BJ (cell line): Measurements from ENCODE around the gene TFB1M. TPM values are rescaled to one million over a fixed set of nuclear protein-coding genes. Genes with fewer than 3 reads are reported as not detected.

Source experiments
- CTCF ChIA-PET: fragments of 350-600 bp; formaldehyde crosslinking; extraction: SDS; loops from one replicate; lab custom pipeline; 2021; ENCODE audit warnings: antibody characterized with exemption, inconsistent platforms; lab: Yijun Ruan, JAX
- POLR2A ChIA-PET: fragments of 300-600 bp; sonication (Branson Sonifier 250); formaldehyde crosslinking; extraction: SDS; loops from one replicate; lab custom pipeline; 2021; ENCODE audit warnings: antibody characterized with exemption; lab: Charles Lee
- DNase-seq: peaks from one replicate; pipeline ENCODE4 v3.0.0-alpha.2; 2011; ENCODE audit warnings: low read depth
- H3K27me3 ChIP-seq: 2 replicates; pipeline ENCODE4 v1.6.0; 2011; ENCODE audit warnings: low read length; ENCODE audit not compliant: control insufficient read depth, insufficient read depth
- H3K36me3 ChIP-seq: 2 replicates; pipeline ENCODE4 v1.5.1; 2011; ENCODE audit warnings: low read length; ENCODE audit not compliant: control insufficient read depth, insufficient read depth
- H3K4me3 ChIP-seq: 2 replicates; pipeline ENCODE4 v1.5.1; 2011; ENCODE audit warnings: low read depth, mild to moderate bottlenecking, control low read depth, low read length
- polyA plus RNA-seq: library from polyadenylated mRNA; depleted of rRNA; stranded (reverse); fragments of >200 nt; gene quantifications from 2 replicates; pipeline ENCODE4 v1.2.3, GENCODE V29; 2011; rRNA removed
- TF ChIP-seq, protein P1 (sequence below): IDR thresholded peaks from 2 replicates; pipeline ENCODE4 v1.5.1; 2011; ENCODE audit warnings: low read depth, mild to moderate bottlenecking, control low read depth, inconsistent platforms, low read length, moderate library complexity; ENCODE audit not compliant: insufficient read depth

Gene TFB1M
- polyA plus RNA-seq, 1 experiment: 12.9 TPM

DNA sequence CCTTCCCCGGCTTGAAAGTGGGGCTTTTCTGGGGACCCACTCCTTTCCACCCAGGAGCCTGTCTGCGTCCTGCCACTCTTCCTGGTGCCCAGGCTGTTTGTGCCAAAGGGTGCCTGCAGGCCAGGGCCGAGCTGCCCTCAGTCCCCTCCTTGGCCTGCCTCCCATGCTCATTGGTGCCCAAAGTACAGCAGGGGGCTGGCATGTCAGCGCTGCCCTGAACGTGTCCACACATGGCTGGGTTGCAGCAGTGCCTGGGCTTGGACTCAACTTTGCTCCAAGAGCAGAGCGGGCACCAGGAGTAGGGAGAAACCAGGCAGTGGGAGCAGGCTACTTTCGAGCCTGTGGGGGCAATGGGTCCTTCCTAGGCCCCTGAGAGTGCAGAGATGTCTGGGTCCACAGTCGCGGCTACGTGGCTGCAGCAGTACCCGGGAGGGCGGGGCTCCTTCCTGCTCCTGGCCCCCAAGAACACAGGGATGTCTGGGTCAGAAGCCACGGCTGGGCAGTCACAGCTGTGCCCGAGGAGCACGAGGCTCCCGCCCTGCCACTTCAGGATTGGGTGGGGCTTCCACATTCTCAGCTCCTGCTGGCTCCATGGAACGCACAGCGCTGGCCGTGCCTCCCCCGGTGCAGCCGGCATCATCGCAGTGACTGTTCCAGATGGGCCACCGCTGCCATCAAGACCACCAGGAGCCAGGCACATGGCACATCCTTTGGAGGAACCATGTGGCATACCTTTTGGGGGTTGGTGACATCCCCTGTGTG is 100.5 kb downstream of the TFB1M start:
- Histone ChIP-seq H3K27me3 (no peaks in the 10 kb centered on the region), H3K36me3 (no peaks in the 10 kb centered on the region), H3K4me3 (no peak overlapping the region)
- TF ChIP-seq, protein P1, sequence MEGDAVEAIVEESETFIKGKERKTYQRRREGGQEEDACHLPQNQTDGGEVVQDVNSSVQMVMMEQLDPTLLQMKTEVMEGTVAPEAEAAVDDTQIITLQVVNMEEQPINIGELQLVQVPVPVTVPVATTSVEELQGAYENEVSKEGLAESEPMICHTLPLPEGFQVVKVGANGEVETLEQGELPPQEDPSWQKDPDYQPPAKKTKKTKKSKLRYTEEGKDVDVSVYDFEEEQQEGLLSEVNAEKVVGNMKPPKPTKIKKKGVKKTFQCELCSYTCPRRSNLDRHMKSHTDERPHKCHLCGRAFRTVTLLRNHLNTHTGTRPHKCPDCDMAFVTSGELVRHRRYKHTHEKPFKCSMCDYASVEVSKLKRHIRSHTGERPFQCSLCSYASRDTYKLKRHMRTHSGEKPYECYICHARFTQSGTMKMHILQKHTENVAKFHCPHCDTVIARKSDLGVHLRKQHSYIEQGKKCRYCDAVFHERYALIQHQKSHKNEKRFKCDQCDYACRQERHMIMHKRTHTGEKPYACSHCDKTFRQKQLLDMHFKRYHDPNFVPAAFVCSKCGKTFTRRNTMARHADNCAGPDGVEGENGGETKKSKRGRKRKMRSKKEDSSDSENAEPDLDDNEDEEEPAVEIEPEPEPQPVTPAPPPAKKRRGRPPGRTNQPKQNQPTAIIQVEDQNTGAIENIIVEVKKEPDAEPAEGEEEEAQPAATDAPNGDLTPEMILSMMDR: no peak
- CTCF ChIA-PET: interaction anchor here (0.8 to 1.0 kb wide), 2 partner anchors 8 to 19 kb away, joined by 3 read pairs; no protein-coding TSS in a partner anchor
- no peak for DNase-seq
- POLR2A ChIA-PET: no interaction called here

DNA sequence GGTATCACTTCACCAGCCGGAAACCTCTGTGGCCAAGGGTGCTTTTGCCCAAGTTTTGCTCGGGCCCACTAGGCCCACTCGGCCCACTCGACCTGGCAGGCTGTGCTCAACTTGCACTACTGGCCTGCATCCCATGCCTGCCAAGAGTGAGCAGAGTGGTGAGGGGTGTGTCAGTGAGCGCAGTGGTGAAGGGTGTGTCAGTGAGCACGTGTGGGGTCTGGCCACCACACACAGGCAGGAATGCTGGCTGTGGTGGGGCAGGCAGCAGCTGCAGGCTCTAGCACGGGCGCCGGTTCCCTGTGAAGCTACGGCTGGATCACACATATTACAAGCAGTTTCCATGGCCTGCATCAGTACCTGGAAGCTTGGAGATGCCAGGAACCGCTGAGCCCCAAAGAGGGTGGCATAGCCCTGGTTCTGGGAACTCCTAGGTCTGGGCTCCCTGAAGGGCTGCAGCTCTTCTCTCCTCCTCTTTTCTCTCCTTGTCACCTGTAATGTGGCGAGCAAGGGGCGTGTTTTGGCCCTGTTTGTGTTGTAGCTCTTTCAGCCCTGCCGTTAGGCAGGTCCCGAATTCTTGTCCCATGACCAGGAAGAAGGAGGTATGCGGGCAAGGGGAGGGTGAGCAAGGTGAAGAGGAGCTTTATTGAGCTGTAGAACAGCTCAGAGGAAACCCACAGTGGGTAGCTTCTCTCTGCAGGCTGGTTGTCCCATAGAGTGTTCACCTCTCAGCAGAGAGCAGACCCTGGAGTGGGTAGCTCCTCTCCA is 101.5 kb downstream of the TFB1M start:
- ChIA-PET CTCF (interaction anchor here (0.5 to 0.9 kb wide), 3 partner anchors 10 to 303 kb away, joined by 3 to 4 read pairs (median 3); no protein-coding TSS in a partner anchor), POLR2A (no interaction called here)
- Histone ChIP-seq H3K36me3 (no peaks in the 10 kb centered on the region), H3K27me3 (no peaks in the 10 kb centered on the region), H3K4me3 (no peak overlapping the region)
- DNase-seq: no peak
- TF ChIP-seq, protein P1: no peak

DNA sequence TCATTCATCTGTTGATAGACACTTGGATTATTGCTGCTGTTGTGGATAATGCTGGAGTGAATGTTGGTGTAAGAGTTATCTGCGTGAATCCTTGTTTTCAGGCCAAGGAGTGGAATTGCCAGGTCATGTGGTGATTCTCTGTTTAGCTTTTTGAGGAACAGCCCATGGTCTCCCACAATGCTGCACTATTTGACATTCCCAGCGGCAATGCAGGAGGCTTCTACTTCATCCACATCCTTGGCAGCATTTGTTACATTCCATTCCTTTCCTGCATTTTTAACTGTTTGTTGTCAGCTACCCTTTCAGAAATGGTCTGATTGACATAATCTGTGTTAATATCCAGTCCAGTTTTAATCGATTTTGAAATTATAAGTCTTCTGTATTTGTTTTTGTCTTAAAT is 102.2 kb downstream of the TFB1M start:
- Histone ChIP-seq H3K27me3 (no peaks in the 10 kb centered on the region), H3K4me3 (no peak overlapping the region), H3K36me3 (no peaks in the 10 kb centered on the region)
- TF ChIP-seq, protein P1: no peak
- ChIA-PET CTCF (interaction anchor here (0.5 kb wide), 1 partner anchor 302 kb away, joined by 3 read pairs; no protein-coding TSS in a partner anchor), POLR2A (no interaction called here)
- no peak for DNase-seq

DNA sequence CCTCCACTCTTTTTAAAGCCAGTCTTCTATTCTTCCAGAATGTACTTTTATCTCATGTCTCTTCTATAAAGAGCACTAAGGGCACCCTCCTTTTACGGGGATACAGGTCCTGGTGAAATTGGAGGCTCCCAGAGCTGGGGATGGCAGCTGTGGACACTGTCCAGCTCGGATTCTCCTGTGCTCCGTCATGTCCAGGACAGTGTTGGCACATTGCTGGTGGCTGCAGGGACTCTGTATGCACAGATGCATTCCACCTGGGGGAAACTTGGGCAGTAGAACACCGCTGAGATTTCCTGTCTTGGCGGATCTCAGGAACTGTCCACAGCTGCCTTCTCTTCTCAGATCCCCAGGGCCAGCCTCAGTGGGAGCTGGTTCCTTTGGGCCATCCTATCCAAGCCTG is 107.1 kb downstream of the TFB1M start:
- H3K4me3 ChIP-seq: no peak overlapping the region
- TF ChIP-seq, protein P1: no peak
- POLR2A ChIA-PET: no interaction called here
- CTCF ChIA-PET: interaction anchor here (1.4 to 2.2 kb wide), 2 partner anchors 16 to 30 kb away, joined by 3 to 7 read pairs; no protein-coding TSS in a partner anchor
- no peaks in the 10 kb centered on the region for H3K27me3 ChIP-seq
- no peaks in the 10 kb centered on the region for H3K36me3 ChIP-seq
- DNase-seq: no peak

Other genes with a start within 250 kb of the TFB1M start
- gene CLDN20, start 50.5 kb downstream of the TFB1M start, polyA plus RNA-seq: not detected in 2 replicates
- gene NOX3, start 141.4 kb upstream of the TFB1M start, polyA plus RNA-seq: not detected in 2 replicates